OCI-LY3 (cell line): ENCODE results near the gene ARL2BP.

Experiments used
- CTCF ChIP-seq: fragments of 200-600, 300-600 bp; sonication (generic); IDR thresholded peaks from 2 replicates; pipeline ENCODE4 v1.5.1; 2014; ENCODE audit warnings: antibody characterized with exemption, low read length, low read depth
- EZH2phosphoT487 ChIP-seq: fragments of 200-600 bp; shearing (Covaris generic); IDR thresholded peaks from 2 replicates; pipeline ENCODE4 v1.6.1; 2018; ENCODE audit warnings: antibody characterized with exemption, mixed run types, low read depth

- no peak for TF ChIP-seq CTCF
- no peak for TF ChIP-seq EZH2phosphoT487
Observed at GRCh38 chr16:57278494-57278893, 33.4 kb downstream of the ARL2BP start.
